A549 (cell line): ENCODE measurements around the gene MYO3A.

Source experiments
- CTCF ChIP-seq: fragments of >200 bp; sonication (Bioruptor Twin); formaldehyde crosslinking; IDR thresholded peaks from 3 replicates; pipeline ENCODE4 v1.5.1; 2016
- POLR2AphosphoS2 ChIP-seq: conservative IDR thresholded peaks from 2 replicates; pipeline ENCODE4 v1.6.1; 2012; ENCODE audit warnings: low read length, improper control_type of control experiment, inconsistent platforms

GRCh38 chr10:26081459-26081858, 147.4 kb downstream of the MYO3A start:
- no peak for TF ChIP-seq POLR2AphosphoS2
- TF ChIP-seq CTCF, result no peak
